DMS114 treated with DMSO at 0.1 percent for 48 hours (cell line): Measurements from ENCODE around the gene RBL1.
"Not testable (repeated sequence)": the region's sequence is repeated elsewhere in the genome, so short reads cannot be mapped to it uniquely, and the experiment has no call there.

Experiments
- DNase-seq: peaks from one replicate; lab custom pipeline; 2025; ENCODE audit not compliant: unreplicated experiment; lab: John Stamatoyannopoulos, UW

Gene RBL1

DNA sequence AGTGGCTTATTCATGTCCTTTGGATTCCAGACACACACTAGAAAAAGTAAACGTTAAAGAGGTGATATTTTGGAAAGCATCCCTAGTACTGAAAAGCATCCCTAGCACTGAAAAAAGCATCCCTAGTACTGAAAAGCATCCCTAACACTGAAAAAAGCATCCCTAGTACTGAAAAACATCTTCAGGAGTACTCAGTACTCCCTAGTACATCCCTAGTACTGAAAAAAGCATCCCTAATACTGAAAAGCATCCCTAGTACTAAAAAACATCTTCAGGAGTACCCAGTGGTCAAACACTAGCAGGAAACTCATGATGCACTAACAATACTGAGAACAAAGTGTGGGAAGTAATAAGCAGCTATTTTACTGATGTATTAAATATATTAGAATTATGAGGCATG, 98.7 kb downstream of the RBL1 start:
- DNase-seq: no peak

DNA sequence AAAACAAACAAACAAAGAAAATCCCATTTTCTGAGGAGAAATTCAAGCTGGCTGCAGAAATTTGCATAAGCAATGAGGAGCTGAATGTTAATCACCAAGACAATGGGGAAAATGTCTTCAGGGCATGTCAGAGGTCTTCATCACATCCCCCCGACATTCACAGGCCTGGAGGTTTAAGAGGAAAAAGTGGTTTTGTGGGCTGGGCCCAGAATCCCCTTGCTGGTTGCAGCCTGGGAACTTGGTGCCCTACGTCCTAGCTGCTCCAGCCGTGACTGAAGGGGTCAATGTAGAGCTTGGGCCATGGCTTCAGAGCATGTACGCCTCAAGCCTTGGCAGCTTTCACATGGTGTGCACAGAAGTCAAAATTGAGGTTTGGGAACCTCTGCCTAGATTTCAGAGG, 101.6 kb downstream of the RBL1 start:
- DNase-seq: not testable (repeated sequence)

DNA sequence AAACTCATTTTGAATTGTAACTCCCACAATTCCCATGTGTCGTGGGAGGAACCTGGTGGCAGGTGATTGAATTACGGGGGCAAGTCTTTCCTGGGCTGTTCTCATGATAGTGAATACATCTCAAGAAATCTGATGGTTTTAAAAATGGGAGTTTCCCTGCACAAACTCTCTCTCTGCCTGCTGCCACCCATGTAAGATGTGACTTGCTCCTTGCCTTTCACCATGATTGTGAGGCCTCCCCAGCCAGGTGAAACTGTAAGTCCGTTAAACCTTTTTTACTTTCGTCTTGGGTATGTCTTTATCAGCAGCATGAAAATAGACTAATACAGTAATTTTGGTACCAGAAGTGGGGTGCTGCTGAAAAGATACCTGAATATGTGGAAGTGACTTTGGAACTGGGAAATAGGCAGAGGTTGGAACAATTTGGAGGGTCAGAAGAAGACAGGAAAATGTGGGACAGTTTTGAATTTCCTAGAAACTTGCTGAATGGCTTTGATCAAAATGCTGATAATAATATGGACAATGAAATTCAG, 102.9 kb downstream of the RBL1 start:
- DNase-seq: no peak

- DNase-seq: no peak
Observed at GRCh38 chr20:36991703-36992102, 104.1 kb downstream of the RBL1 start.

DNA sequence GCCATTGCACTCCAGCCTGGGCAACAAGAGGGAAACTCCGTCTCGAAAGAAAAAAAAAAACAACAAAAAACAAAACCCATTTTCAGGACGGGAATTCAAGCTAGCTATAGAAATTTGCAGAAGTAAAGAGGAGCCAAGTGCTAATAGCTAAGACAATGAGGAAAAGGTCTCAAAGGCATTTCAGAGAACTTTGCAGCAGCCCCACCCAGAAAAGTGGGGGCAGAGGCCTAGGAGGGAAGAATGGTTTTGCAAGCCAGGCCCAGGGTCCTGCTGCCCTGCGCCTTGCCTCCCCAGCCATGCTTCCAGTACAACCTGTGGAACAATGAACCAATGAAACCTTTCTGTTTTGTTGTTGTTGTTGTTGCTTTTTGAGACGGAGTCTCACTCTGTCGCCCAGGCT, 106.0 kb downstream of the RBL1 start:
- DNase-seq: no peak

- DNase-seq: no peak
Observed at GRCh38 chr20:36988494-36988966, 107.3 kb downstream of the RBL1 start.

DNA sequence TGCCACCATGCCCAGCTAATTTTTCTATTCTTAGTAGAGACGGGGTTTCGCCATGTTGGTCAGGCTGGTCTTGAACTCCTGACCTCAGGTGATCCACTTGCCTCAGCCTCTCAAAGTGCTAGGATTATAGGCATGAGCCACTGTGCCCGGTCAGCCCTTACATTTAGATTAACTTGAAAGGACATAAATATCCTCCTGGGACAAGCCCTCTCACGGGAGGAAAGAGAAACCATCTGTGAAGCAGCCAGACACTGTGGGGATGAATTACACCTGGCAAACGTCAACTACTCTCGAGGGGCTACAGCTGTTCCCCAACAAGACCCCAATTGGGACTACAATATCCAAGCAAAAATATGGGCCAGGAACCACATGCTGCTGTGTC, 111.5 kb downstream of the RBL1 start:
- DNase-seq: no peak

DNA sequence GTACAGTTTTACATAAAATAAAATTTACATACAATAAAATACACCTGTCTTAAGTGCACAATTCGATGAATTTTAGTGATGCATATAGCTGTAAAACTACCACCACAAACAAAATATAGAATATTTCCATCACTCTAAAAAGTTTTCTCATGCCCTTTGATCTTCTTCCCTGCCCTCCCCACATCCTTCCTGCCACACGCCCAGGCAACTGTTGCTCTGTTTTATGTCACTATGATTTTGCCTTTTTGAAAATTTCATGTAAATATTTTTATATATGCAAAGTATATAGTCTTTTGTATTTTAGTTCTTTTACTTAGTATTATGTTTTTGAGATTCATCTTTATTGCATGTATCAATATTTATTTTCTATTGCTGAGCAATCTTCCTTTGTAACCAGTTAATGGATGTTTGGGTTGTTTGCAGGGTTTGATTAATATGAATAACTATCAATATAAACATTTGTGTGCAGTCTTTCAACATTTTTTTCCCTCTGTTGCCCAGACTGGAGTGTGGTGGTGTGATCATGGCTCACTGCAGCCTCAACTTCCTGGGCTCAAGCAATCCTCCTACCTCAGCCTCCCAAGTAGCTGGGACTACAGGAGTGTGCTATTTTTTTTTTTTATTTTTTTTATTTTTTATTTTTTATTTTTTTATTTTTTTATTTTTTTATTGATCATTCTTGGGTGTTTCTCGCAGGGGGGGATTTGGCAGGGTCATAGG, 120.5 kb downstream of the RBL1 start:
- no peak for DNase-seq

DNA sequence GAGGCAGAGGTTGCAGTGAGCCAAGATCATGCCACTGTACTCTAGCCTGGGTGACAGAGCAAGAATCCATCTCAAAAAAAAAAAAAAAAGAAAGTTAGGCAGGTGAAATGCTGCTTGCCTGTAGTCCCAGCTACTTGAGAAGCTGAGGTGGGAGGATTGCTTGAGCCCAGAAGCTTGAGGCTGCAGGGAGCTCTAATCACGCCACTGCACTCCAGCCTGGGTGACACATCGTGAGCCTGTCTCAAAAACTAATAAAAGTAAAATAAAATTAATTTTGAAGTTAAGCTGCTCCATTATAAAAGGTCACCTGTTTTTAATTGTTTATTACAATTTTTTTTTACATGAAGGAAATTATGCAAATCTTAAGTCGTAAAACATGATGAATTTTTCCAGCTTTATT, 121.1 kb downstream of the RBL1 start:
- no peak for DNase-seq

GRCh38 chr20:36971103-36971502, 124.7 kb downstream of the RBL1 start:
- DNase-seq: no peak

DNA sequence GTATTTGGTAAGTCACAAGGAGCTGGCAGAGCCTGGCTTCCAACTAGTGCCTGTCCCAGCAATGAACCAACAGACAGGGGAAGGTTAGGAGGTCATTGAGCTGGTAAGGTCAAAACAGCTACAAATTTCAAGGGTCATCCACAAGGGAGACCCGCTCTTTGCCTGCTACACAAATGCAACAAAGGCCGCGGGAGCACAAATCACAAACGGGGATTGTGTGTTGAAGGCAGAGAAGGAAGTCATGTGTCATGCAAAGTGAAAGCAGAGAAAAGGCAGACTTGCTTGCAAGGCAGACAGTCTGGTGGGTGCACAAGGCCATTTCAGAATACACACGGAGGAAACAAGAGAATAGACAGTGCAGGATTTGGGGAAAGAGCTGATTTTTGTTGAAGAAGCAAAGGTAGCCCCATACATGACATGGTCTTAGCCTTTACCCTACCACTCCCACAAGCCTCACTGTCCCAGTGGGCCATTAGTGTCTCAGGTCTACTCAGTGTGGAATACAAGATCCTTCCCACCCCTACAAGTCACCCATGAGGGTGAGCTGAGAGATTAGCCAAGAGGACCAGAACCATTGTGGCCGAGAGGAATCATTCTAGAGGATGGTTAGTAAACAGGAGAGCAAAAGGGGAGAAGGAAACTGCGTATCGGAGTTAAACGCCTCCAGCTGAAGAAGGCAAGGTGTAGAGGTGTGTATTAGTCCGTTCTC, 126.2 kb downstream of the RBL1 start:
- DNase-seq: no peak

- no peak for DNase-seq
Observed at GRCh38 chr20:36969051-36969450, 126.7 kb downstream of the RBL1 start.

DNA sequence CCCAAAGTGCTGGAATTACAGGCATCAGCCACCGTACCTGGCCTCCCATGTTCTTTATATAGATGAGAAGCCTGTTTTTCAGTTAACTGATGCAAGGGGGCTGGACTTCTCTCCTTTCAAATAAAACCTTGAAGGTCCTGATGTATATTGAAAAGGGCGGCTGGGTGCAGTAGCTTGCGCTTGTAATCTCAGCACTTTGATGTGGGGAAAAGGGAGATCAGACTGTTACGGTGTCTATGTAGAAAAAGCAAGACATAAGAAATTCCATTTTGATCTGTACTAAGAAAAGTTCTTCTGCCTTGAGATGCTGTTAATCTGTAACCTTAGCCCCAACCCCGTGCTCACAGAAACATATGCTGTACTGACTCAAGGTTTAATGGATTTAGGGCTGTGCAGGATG, 128.2 kb downstream of the RBL1 start:
- no peak for DNase-seq

DNA sequence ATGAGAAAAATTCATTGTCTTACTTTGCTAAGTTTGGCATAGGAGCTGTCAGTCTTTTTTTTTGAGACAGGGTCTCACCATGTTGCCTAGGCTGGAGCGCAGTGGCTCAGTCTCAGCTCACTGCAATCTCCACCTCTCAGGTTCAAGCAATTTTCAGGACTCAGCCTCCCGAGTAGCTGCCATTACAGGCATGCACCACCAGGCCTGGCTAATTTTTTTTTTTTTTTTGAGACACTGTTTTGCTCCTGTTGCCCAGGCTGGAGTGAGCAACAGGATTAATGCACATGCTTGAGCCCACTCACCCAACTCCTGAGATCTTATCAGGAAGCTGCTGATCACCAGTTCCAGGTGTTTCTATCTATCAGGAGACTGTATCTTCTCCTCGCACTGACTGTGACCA, 128.8 kb downstream of the RBL1 start:
- DNase-seq: not testable (repeated sequence)

DNA sequence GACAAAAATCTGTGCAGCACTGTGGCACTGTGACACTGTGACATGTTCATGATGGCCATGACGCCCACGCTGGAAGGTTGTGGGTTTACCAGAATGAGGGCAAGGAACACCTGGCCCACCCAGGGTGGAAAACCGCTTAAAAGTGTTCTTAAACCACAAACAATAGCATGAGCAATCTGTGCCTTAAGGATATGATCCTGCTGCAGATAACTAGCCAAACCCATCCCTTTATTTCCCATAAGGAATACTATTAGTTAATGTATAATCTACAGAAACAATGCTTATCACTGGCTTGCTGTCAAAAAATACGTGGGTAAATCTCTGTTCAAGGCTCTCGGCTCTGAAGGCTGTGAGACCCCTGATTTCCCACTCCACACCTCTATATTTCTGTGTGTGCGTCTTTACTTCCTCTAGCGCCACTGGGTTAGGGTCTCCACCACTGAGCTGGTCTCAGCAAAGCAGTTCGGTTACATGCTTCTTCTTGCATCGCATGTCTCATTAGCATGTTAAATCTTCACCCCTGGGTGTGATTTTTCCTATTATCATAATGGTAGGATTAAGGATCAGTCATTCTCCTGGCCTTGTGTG, 133.3 kb downstream of the RBL1 start:
- DNase-seq: not testable (repeated sequence)

- no peak for DNase-seq
Observed at GRCh38 chr20:36959242-36959641, 136.6 kb downstream of the RBL1 start.

DNA sequence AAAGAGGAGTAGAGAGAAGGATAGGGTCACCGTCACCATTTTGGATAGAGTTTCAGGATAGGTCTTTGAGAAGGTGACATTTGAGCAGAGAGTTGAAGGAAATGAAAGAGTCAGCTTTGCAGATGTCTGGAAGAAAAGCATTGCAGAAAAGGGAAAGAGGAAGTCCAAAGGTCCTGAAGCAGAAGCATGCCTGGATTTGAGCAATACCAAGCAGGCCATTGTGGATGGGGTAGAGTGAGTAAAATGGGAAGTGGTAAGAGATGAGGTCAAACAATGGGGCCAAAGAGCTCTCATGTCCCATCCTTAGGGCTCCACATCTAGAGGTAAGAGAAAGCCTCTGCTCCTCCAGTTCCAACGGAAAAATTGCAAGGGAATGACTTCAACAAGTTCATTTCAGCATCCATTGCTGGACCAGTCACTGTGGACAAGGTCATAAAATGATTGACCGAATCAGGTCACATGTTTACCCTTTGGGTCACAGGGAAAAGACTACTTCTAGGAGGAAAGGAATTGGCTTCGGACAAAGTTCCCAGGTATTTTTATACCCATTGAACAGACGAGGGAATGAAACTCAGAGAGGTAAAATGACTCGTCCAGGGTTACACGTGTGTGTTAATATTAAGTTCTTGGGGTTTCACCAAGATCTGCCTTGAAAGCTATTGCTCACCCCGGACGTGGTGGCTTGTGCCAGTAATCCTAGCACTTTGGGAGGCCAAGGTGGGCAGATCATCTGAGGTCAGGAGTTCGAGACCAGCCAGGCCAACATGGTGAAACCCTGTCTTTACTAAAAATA, 137.7 kb downstream of the RBL1 start:
- DNase-seq: no peak

- no peak for DNase-seq
Observed at GRCh38 chr20:36956674-36957073, 139.1 kb downstream of the RBL1 start.

DNA sequence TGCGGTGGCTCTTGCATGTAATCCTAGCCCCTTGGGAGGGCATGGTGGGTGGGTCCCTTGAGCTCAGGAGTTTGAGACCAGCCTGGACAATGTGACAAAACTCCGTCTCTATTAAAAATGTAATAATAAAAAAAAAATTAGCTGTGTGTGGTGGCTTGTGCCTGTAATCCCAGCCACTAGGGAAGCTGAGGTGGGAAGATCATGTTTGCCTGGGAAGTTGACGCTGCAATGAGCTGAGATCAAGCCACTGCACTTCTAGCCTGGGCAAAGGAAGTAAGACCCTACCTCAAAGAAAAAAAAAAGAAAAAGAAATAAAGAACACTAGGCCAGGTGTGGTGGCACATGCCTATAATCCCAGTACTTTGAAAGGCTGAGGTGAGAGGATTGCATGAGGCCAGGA, 139.8 kb downstream of the RBL1 start:
- no peak for DNase-seq

DNA sequence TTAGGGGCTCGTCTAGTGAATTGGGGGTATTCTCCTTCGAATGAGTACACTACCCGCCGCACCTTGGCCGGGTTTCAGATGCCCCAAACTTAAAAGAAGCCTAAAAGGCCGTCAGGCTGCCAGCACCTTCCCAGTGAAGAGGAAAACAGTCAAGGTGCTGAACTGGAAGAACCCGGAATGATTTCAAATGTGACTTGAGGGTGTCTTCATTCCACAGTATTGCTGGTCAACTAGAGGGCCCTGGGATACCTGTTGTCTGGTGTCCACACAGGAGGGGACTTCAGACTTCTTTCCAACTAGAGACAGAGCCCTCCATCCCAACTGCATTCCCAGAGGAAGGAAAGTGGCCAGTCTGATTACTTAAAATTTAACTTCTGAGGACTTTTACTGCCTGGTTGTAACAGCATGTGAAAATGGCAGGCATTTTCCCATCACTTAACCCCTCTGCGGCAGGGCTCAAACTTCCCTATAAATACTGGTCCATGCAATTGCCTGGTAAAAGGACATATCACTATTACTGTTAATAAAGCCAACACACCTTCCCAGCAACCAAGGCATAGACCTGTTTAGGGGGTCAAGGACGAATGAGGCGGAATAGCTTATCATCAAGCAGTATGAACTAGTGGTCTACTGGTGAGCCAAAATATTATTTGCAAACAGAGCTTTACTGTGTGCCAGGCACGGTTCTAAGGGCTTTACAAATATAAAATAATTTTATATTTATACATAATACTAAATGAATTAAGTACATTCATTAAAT, 143.6 kb downstream of the RBL1 start:
- no peak for DNase-seq
